ENCODE results near the gene MYO1E. TPM values are rescaled to one million over a fixed set of nuclear protein-coding genes. Genes with fewer than 3 reads are reported as not detected.
"Not testable (repeated sequence)": the region's sequence is repeated elsewhere in the genome, so short reads cannot be mapped to it uniquely, and the experiment has no call there.

Gene MYO1E
- polyA plus RNA-seq, 4 donors, result 32.3 to 164 (median 104) TPM

DNA sequence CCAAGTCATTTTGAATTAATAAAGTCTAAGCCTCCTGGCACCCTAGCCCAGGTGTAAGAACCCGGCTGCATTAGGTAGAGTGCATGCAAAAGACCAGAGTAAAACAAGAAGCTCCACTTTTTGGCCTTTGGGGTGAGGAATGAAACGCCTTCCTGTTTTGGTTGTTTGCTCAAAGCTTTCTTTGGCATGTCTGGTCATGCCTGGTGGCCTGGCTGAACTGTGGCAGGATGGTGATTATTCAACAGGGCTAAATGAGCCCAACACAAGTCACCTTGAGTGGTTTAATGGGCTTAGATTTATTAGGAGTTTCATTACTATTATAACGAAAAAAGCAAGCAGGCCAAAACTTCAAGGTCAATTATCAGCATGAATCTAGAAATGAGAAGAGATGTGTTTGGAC lies 206.9 kb downstream of the MYO1E start:
- H3K4me3 ChIP-seq (ENCODE audit: low read depth in 1 of 3, low read length in 3 of 3), result no peak overlapping the region
- peaks cover 0 to 53% (median 5%) of the 10 kb centered on the region in 3 donors for H3K36me3 ChIP-seq (ENCODE audit: control insufficient read depth in 3 of 3, insufficient read depth in 2 of 3, low read depth in 1 of 3, low read length in 3 of 3)
- FAIRE-seq (no peak), DNase-seq (no peak)
- 58 to 80% (median 64%) methylated on average over 3 of the region's 3 CpGs for WGBS, 3 donors
- H3K9me3 ChIP-seq (ENCODE audit: control insufficient read depth in 2 of 2, insufficient read depth in 1 of 2, low read depth in 1 of 2, low read length in 1 of 2), result peaks cover 0 to 4% of the 10 kb centered on the region in 2 donors
- no peaks in the 10 kb centered on the region for H3K27me3 ChIP-seq (ENCODE audit: control insufficient read depth in 3 of 3, insufficient read depth in 3 of 3, low read length in 3 of 3)
- peaks cover 0 to 9% (median 0%) of the 10 kb centered on the region in 3 donors for H3K4me1 ChIP-seq (ENCODE audit: control insufficient read depth in 3 of 3, insufficient read depth in 2 of 3, low read depth in 1 of 3, low read length in 2 of 3)
- peak overlapping the region in 1 of 3 donors; percentile 39 for H3K27ac ChIP-seq (ENCODE audit: low read depth in 1 of 3, low read length in 2 of 3)

DNA sequence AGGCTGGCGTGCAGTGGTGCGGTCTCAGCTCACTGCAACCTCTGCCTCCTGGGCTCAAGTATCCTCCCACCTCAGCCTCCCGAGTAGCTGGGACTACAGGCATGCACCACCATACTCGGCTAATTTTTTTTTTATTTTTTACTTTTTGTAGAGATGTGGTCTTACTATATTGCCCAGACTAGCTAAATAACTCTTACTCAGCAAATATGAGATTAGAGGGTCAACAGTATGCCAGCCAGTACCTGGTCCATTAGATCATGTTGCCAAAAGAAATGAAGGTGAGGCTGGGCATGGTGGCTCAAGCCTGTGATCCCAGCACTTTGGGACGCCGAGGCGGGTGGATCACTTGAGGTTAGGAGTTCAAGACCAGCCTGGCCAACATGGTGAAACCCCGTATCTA lies 210.6 kb downstream of the MYO1E start:
- not testable (repeated sequence) for H3K27ac ChIP-seq (ENCODE audit: low read depth in 1 of 3, low read length in 2 of 3); H3K27me3 ChIP-seq (ENCODE audit: control insufficient read depth in 3 of 3, insufficient read depth in 3 of 3, low read length in 3 of 3); H3K9me3 ChIP-seq (ENCODE audit: control insufficient read depth in 2 of 2, insufficient read depth in 1 of 2, low read depth in 1 of 2, low read length in 1 of 2); DNase-seq; H3K4me1 ChIP-seq (ENCODE audit: control insufficient read depth in 3 of 3, insufficient read depth in 2 of 3, low read depth in 1 of 3, low read length in 2 of 3); FAIRE-seq; H3K4me3 ChIP-seq (ENCODE audit: low read depth in 1 of 3, low read length in 3 of 3)
- H3K36me3 ChIP-seq (ENCODE audit: control insufficient read depth in 3 of 3, insufficient read depth in 2 of 3, low read depth in 1 of 3, low read length in 3 of 3), result peaks cover 4 to 65% (median 12%) of the 10 kb centered on the region in 3 donors
- WGBS, 3 donors, result 96 to 98% (median 97%) methylated on average over 8 of the region's 8 CpGs

DNA sequence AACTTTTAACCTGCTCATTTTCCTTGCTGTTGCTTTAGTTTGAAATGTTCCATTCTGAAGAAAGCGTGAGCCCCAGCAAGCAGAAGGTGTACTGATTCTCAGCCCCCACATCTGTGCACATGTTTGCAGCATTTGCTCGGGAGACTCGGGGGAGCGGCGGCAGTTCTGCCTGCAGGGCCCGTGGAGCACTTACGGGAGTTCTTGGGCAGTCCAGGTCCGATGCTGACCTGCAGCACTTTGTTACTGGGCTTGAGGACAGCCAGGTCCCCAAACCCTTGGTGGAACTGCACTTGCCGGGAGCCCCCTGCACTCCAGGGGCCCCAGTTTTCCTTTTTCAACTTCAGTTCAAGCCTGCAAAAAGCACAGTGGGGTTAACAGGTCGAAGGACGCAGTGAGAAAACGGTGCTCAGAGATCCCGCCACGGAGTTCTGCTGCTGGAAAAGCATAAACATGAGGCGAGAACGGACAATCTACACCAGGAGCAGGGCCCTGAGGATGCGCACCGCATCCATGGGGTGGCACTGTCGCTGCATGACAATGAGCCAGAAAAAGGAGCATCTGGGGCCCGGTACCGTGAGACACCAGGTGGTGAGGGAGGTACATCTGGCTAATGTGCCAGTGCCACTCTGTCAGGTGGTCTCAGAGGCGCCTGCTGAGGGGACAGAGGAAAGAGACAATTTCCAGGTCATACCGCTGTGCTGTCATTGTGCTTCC lies 211.6 kb downstream of the MYO1E start:
- H3K27ac ChIP-seq (ENCODE audit: low read depth in 1 of 3, low read length in 2 of 3), result no peak overlapping the region
- H3K36me3 ChIP-seq (ENCODE audit: control insufficient read depth in 3 of 3, insufficient read depth in 2 of 3, low read depth in 1 of 3, low read length in 3 of 3), result peaks cover 4 to 69% (median 12%) of the 10 kb centered on the region in 3 donors
- 85 to 91% (median 86%) methylated on average over 23 of the region's 23 CpGs for WGBS, 3 donors
- no peak overlapping the region for H3K4me3 ChIP-seq (ENCODE audit: low read depth in 1 of 3, low read length in 3 of 3)
- no peaks in the 10 kb centered on the region for H3K4me1 ChIP-seq (ENCODE audit: control insufficient read depth in 3 of 3, insufficient read depth in 2 of 3, low read depth in 1 of 3, low read length in 2 of 3)
- peaks cover 0 to 4% of the 10 kb centered on the region in 2 donors for H3K9me3 ChIP-seq (ENCODE audit: control insufficient read depth in 2 of 2, insufficient read depth in 1 of 2, low read depth in 1 of 2, low read length in 1 of 2)
- FAIRE-seq (no peak), DNase-seq (peak in 1 of 2 donors; percentile 24)
- H3K27me3 ChIP-seq (ENCODE audit: control insufficient read depth in 3 of 3, insufficient read depth in 3 of 3, low read length in 3 of 3), result no peaks in the 10 kb centered on the region

DNA sequence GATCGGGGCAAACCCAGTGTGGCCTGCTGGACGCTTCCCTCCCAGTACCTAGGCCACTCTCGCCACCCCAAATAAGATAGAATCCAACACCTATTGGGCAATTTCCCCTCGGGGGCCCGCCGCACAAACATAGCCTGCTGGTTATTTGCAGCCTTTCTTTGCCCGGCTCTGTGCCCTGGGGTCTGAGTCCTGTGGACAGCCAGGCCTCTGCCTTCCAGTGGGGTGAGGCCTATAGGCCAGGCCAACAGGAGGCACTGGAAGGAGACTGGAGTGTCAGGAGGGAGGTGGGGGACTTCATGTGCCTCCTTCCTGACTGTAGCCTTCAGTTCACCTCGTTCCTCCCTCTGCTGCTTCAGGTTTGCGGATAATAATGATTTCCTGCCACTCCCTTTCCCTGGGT lies 213.5 kb downstream of the MYO1E start:
- DNase-seq (no peak), FAIRE-seq (no peak)
- WGBS, 3 donors, result 84 to 94% (median 91%) methylated on average over 9 of the region's 9 CpGs
- Histone ChIP-seq H3K4me1 (ENCODE audit: control insufficient read depth in 3 of 3, insufficient read depth in 2 of 3, low read depth in 1 of 3, low read length in 2 of 3) (no peaks in the 10 kb centered on the region), H3K27me3 (ENCODE audit: control insufficient read depth in 3 of 3, insufficient read depth in 3 of 3, low read length in 3 of 3) (no peaks in the 10 kb centered on the region), H3K4me3 (ENCODE audit: low read depth in 1 of 3, low read length in 3 of 3) (no peak overlapping the region), H3K9me3 (ENCODE audit: control insufficient read depth in 2 of 2, insufficient read depth in 1 of 2, low read depth in 1 of 2, low read length in 1 of 2) (no peaks in the 10 kb centered on the region), H3K36me3 (ENCODE audit: control insufficient read depth in 3 of 3, insufficient read depth in 2 of 3, low read depth in 1 of 3, low read length in 3 of 3) (peaks cover 4 to 68% (median 15%) of the 10 kb centered on the region in 3 donors), H3K27ac (ENCODE audit: low read depth in 1 of 3, low read length in 2 of 3) (no peak overlapping the region)

DNA sequence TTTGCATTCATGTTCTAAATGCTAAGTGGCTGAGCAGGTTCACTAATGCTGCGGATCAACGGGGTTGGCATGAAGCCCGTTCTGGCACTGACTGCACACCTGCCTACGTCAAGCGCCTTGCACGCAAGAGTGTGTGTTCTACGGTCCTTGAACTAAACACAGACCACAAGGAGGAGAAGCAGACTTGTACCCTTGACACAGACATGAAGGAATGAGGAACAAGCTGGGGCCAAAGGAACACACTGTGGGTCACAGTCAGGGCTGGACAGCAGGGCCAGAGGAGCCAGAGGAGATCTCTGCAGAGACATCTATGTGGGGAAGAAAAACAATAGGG lies 214.0 kb downstream of the MYO1E start:
- Histone ChIP-seq H3K27me3 (ENCODE audit: control insufficient read depth in 3 of 3, insufficient read depth in 3 of 3, low read length in 3 of 3) (no peaks in the 10 kb centered on the region), H3K4me1 (ENCODE audit: control insufficient read depth in 3 of 3, insufficient read depth in 2 of 3, low read depth in 1 of 3, low read length in 2 of 3) (no peaks in the 10 kb centered on the region), H3K36me3 (ENCODE audit: control insufficient read depth in 3 of 3, insufficient read depth in 2 of 3, low read depth in 1 of 3, low read length in 3 of 3) (peaks cover 4 to 72% (median 17%) of the 10 kb centered on the region in 3 donors), H3K4me3 (ENCODE audit: low read depth in 1 of 3, low read length in 3 of 3) (no peak overlapping the region), H3K27ac (ENCODE audit: low read depth in 1 of 3, low read length in 2 of 3) (no peak overlapping the region), H3K9me3 (ENCODE audit: control insufficient read depth in 2 of 2, insufficient read depth in 1 of 2, low read depth in 1 of 2, low read length in 1 of 2) (no peaks in the 10 kb centered on the region)
- WGBS, 3 donors, result 72 to 88% (median 82%) methylated on average over 7 of the region's 7 CpGs
- DNase-seq (no peak), FAIRE-seq (no peak)

DNA sequence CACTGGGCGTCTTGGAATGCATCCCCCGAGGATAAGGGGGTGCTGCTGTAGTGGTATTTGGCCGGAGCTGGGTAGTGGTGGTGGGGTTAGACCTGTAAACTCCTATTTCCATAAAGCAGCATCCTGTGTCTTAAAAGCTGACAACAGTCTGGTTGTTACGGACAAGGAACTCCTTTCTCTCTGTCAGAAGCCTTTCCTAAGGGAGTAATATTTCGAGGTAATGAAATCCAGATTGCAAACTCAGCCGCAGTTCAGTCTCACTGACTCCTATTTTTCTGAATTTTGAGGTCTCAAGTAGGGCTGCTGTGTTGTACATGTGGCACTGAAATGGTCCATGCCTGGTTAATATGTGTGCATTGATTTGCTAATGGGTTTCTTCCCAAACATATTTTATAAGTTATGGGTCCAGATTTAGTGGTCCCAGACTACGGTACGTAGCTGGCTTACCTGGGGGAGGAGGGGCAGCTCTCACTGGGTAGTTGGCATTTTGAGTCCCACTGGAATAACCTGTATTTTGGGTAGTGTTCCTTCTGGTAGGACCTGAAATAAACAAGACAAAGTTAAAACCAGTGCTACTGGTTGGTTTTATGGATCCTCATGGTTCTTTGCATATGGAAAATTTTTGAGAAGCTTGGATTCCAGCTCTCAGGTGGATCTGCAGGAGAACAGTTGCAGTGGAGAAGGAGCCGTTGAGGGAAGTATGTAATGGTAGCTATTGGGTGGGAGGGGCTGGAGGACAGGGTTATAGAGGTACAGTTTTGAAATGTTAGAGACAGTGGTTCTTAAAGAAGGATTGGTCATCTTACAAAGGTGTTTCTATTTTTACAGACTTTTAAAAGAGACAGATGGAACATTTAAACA lies 214.6 kb downstream of the MYO1E start:
- Histone ChIP-seq H3K27ac (ENCODE audit: low read depth in 1 of 3, low read length in 2 of 3) (no peak overlapping the region), H3K4me1 (ENCODE audit: control insufficient read depth in 3 of 3, insufficient read depth in 2 of 3, low read depth in 1 of 3, low read length in 2 of 3) (no peaks in the 10 kb centered on the region), H3K36me3 (ENCODE audit: control insufficient read depth in 3 of 3, insufficient read depth in 2 of 3, low read depth in 1 of 3, low read length in 3 of 3) (peaks cover 4 to 77% (median 23%) of the 10 kb centered on the region in 3 donors), H3K4me3 (ENCODE audit: low read depth in 1 of 3, low read length in 3 of 3) (no peak overlapping the region), H3K9me3 (ENCODE audit: control insufficient read depth in 2 of 2, insufficient read depth in 1 of 2, low read depth in 1 of 2, low read length in 1 of 2) (no peaks in the 10 kb centered on the region), H3K27me3 (ENCODE audit: control insufficient read depth in 3 of 3, insufficient read depth in 3 of 3, low read length in 3 of 3) (no peaks in the 10 kb centered on the region)
- FAIRE-seq (no peak), DNase-seq (no peak)
- WGBS, 3 donors, result 94 to 95% (median 94%) methylated on average over 9 of the region's 9 CpGs

DNA sequence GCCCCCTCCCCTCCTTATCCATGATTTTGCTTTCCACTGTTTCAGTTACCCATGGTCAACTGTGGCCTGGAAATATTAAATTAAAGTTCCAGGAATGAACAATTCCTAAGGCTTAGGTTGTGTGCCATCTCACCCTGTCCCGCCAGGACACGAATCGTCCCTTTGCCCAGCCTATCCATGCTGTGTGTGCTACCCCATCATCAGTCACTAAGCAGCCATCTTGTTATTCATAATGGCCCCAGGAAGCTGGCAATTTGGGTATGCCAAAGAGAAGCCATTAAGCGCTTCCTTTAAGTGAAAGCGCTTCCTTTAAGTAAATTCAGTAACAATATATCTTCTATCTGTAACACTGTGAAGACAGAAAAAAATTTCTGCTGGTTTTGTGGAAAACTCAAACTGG lies 215.3 kb downstream of the MYO1E start:
- no peaks in the 10 kb centered on the region for H3K27me3 ChIP-seq (ENCODE audit: control insufficient read depth in 3 of 3, insufficient read depth in 3 of 3, low read length in 3 of 3)
- H3K27ac ChIP-seq (ENCODE audit: low read depth in 1 of 3, low read length in 2 of 3), result no peak overlapping the region
- FAIRE-seq (no peak), DNase-seq (no peak)
- H3K36me3 ChIP-seq (ENCODE audit: control insufficient read depth in 3 of 3, insufficient read depth in 2 of 3, low read depth in 1 of 3, low read length in 3 of 3), result peaks cover 4 to 78% (median 28%) of the 10 kb centered on the region in 3 donors
- H3K4me1 ChIP-seq (ENCODE audit: control insufficient read depth in 3 of 3, insufficient read depth in 2 of 3, low read depth in 1 of 3, low read length in 2 of 3), result no peaks in the 10 kb centered on the region
- no peaks in the 10 kb centered on the region for H3K9me3 ChIP-seq (ENCODE audit: control insufficient read depth in 2 of 2, insufficient read depth in 1 of 2, low read depth in 1 of 2, low read length in 1 of 2)
- no peak overlapping the region for H3K4me3 ChIP-seq (ENCODE audit: low read depth in 1 of 3, low read length in 3 of 3)
- 95 to 99% (median 99%) methylated on average over 5 of the region's 5 CpGs for WGBS, 3 donors

DNA sequence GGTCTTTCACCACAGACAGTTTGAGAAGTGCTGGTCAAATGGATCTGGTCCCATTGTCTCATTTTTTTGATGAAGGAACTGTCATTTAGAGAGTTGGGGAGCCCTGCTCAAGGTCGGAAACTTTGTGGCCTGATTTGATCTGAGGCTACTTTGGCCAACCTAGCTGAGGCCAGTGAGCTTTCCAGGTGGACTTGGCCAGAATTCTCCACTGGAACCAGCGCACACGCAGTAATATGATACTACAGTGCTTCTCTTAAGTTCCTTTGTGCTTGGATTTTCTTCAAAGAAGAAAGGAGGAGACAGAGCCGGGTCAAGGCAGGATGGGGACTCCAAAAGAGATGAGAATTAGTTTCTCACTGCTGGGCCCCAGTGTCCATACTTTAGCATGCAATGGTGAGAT lies 217.2 kb downstream of the MYO1E start:
- DNase-seq (no peak), FAIRE-seq (no peak)
- Histone ChIP-seq H3K4me3 (ENCODE audit: low read depth in 1 of 3, low read length in 3 of 3) (no peak overlapping the region), H3K9me3 (ENCODE audit: control insufficient read depth in 2 of 2, insufficient read depth in 1 of 2, low read depth in 1 of 2, low read length in 1 of 2) (no peaks in the 10 kb centered on the region), H3K27me3 (ENCODE audit: control insufficient read depth in 3 of 3, insufficient read depth in 3 of 3, low read length in 3 of 3) (no peaks in the 10 kb centered on the region), H3K36me3 (ENCODE audit: control insufficient read depth in 3 of 3, insufficient read depth in 2 of 3, low read depth in 1 of 3, low read length in 3 of 3) (peaks cover 4 to 75% (median 28%) of the 10 kb centered on the region in 3 donors), H3K27ac (ENCODE audit: low read depth in 1 of 3, low read length in 2 of 3) (no peak overlapping the region), H3K4me1 (ENCODE audit: control insufficient read depth in 3 of 3, insufficient read depth in 2 of 3, low read depth in 1 of 3, low read length in 2 of 3) (no peaks in the 10 kb centered on the region)
- 95 to 99% (median 96%) methylated on average over 4 of the region's 4 CpGs for WGBS, 3 donors
